Fibroblast of the conjunctiva (primary cell): ENCODE results near the gene CPB2.

Experiments
- DNase-seq: peaks from one replicate; pipeline ENCODE4 v3.0.0-alpha.2; 2010; ENCODE audit warnings: low read depth

Gene CPB2

GRCh38 chr13:46097015-46097414 is 7.8 kb downstream of the CPB2 start:
- DNase-seq, result no peak

GRCh38 chr13:46094478-46094877 is 10.4 kb downstream of the CPB2 start:
- no peak for DNase-seq

- DNase-seq, result no peak
These were observed 15.8 kb downstream of the CPB2 start for GRCh38 chr13:46088821-46089562.

- no peak for DNase-seq
These were observed 17.4 kb downstream of the CPB2 start for GRCh38 chr13:46087481-46087880.

GRCh38 chr13:46086985-46087384 is 17.8 kb downstream of the CPB2 start:
- DNase-seq, result no peak

GRCh38 chr13:46086421-46086922 is 18.4 kb downstream of the CPB2 start:
- no peak for DNase-seq

GRCh38 chr13:46085737-46086136 is 19.1 kb downstream of the CPB2 start:
- DNase-seq, result no peak

- DNase-seq, result no peak
These were observed 22.5 kb downstream of the CPB2 start for GRCh38 chr13:46082324-46082723.

GRCh38 chr13:46079770-46080169 is 25.1 kb downstream of the CPB2 start:
- no peak for DNase-seq

- DNase-seq, result no peak
These were observed 27.6 kb downstream of the CPB2 start for GRCh38 chr13:46077265-46077664.

GRCh38 chr13:46076827-46077226 is 28.0 kb downstream of the CPB2 start:
- DNase-seq, result no peak

GRCh38 chr13:46075811-46076210 is 29.0 kb downstream of the CPB2 start:
- DNase-seq, result no peak

GRCh38 chr13:46071590-46072249 is 33.1 kb downstream of the CPB2 start:
- no peak for DNase-seq

- DNase-seq, result no peak
These were observed 41.5 kb downstream of the CPB2 start for GRCh38 chr13:46063292-46063691.

GRCh38 chr13:46062185-46062584 is 42.6 kb downstream of the CPB2 start:
- DNase-seq, result no peak

GRCh38 chr13:46059405-46059804 is 45.4 kb downstream of the CPB2 start:
- no peak for DNase-seq

GRCh38 chr13:46058268-46058667 is 46.6 kb downstream of the CPB2 start:
- DNase-seq, result no peak

GRCh38 chr13:46057256-46058015 is 47.4 kb downstream of the CPB2 start:
- no peak for DNase-seq

GRCh38 chr13:46053162-46054012 is 51.4 kb downstream of the CPB2 start:
- no peak for DNase-seq

- peak; percentile 90 for DNase-seq
These were observed 52.3 kb downstream of the CPB2 start, which contains the start of gene ZC3H13 for GRCh38 chr13:46052319-46053161. Gene ZC3H13 (minus strand): TSS chr13:46052746. CDS start chr13:46045507, 7,239 bp downstream.

GRCh38 chr13:46051968-46052318 is 52.9 kb downstream of the CPB2 start:
- no peak for DNase-seq
